HUES6 (cell line): Measurements from ENCODE around the gene DIPK1B.

ENCODE experiments used
- H3K27ac ChIP-seq: 2 replicates; pipeline ENCODE4 v1.7.0; 2013; ENCODE audit warnings: low read depth, mild to moderate bottlenecking, low read length, inconsistent platforms
- H3K27me3 ChIP-seq: 2 replicates; pipeline ENCODE4 v1.6.1; 2013; ENCODE audit warnings: low read length; ENCODE audit not compliant: control insufficient read depth, insufficient read depth
- H3K36me3 ChIP-seq: 2 replicates; pipeline ENCODE4 v1.6.1; 2013; ENCODE audit warnings: low read length; ENCODE audit not compliant: control insufficient read depth, insufficient read depth
- H3K4me1 ChIP-seq: 2 replicates; pipeline ENCODE4 v1.6.1; 2013; ENCODE audit warnings: low read length; ENCODE audit not compliant: control insufficient read depth, insufficient read depth
- H3K4me3 ChIP-seq: 2 replicates; pipeline ENCODE4 v1.5.1; 2013; ENCODE audit warnings: low read depth, low read length
- H3K9ac ChIP-seq: one replicate; pipeline ENCODE4 v1.6.1; 2013; ENCODE audit warnings: mild to moderate bottlenecking, low read length
- H3K9me3 ChIP-seq: 2 replicates; pipeline ENCODE4 v1.6.1; 2013; ENCODE audit warnings: low read depth, low read length; ENCODE audit not compliant: control insufficient read depth, insufficient read depth

The DIPK1B gene

DNA sequence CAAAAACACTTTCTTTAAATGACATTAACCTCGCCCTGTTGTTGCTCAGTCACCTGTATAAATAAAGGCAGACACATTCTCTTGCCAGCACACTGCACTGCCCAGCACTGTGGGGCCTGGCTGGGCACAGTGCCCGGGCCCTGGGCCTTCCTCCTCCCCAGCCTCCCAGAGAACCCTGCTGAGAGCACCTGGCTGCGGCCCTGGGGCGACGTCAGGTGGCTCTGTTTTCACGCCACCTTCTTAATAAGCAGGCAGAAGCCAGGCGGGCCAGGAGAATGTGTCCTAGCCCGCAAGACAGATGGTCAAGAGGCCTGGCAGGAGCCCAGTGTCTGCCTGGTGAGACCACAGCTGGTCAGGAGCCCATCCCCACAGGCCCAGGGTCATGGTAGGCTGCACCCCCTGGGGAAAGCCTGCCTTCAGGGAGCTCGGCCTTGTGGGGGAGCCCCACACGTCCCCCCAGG lies 16.9 kb upstream of the DIPK1B start:
- no peak overlapping the region for H3K9ac ChIP-seq
- peaks cover under 1% of the 10 kb centered on the region; the same call in 1 of the 2 replicates for H3K27me3 ChIP-seq
- H3K9me3 ChIP-seq = no peaks in the 10 kb centered on the region
- no peak overlapping the region for H3K27ac ChIP-seq
- no peak overlapping the region for H3K4me3 ChIP-seq
- H3K36me3 ChIP-seq = no peaks in the 10 kb centered on the region
- H3K4me1 ChIP-seq = peaks cover 17% of the 10 kb centered on the region; the same call in 1 of the 2 replicates

DNA sequence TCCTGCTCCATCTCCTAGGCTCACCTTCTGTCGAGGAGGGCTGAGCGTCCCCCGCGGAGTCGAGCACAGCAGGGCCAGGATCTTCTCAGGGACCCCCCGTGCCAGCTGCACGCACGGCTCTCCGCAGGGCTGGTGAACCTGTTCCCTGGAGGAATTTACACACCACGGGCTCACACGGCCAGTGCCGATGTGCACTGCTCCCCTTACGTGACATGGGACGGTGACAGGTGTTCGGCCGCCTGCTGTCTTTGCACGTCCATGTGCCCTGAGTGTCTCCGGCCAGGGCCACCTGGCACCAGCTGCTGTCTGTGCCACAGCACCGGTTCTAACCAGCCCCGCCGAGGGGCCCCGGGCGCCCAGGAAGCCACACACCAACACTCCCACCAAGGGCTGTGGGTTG lies 16.4 kb upstream of the DIPK1B start:
- Histone ChIP-seq H3K27me3 (peaks cover 5% of the 10 kb centered on the region; the same call in 1 of the 2 replicates), H3K4me1 (peaks cover 18% of the 10 kb centered on the region)

DNA sequence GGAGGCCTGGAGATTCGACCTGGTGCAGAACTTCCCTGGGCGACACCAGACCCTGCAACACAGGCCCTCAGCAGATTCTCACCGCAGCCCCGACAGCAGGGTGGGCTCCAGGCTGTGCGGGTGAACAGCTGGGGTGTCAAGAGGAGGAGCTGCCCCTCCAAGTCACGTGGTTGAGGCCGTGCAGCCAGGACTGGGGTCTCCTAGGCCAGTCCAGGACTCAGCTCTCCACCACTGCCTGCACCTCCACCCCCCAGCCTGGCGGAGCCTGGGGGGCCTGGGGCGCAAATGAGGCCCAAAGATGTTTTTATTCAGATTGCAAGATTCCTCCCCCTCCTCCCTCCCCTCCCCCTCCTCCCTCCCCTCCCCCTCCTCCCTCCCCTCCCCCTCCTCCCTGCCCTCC lies 15.9 kb upstream of the DIPK1B start:
- peaks cover 11% of the 10 kb centered on the region; the same call in 1 of the 2 replicates for H3K27me3 ChIP-seq
- H3K9me3 ChIP-seq = no peaks in the 10 kb centered on the region
- no peak overlapping the region for H3K4me3 ChIP-seq
- H3K36me3 ChIP-seq = no peaks in the 10 kb centered on the region
- no peak overlapping the region for H3K9ac ChIP-seq
- no peak overlapping the region for H3K27ac ChIP-seq
- H3K4me1 ChIP-seq = peaks cover 22% of the 10 kb centered on the region

More for the DNA sequence above, 16.4 kb upstream of the DIPK1B start:
- Histone ChIP-seq H3K9me3 (no peaks in the 10 kb centered on the region), H3K36me3 (no peaks in the 10 kb centered on the region), H3K9ac (no peak overlapping the region), H3K27ac (no peak overlapping the region), H3K4me3 (no peak overlapping the region)

DNA sequence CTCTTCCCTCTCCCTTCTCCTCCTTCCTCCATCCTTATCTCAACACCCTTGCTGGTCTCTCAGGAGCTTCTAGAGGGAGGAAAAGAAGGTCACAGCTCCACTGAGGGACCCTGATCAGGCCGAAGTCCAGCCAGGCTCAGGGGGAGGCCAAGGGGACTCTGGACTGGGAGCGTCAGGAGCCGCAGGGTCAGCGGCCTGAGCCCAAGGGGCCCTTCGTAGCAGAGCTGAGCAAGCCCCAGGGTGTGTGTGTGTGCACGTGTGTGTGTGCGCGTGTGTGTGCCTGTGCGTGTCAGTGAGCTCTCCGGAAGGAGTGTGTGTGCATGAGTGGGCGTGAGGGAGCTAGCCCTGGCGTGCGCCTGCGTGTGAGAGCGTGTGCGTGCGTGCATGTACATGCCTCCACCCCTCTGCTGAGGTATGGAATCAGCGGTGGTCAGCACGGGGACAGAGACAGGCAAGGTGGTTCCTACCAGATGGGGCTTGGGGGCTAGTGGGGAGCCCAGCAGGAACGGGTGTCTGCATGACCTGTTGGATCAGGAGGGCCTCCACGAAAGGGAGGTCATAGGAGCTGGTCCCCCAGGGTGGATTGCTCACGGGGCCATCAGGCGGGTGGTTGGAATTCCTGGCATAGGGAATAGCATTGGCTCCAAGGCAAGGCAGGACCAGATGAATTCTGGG lies 15.1 kb upstream of the DIPK1B start:
- peaks cover 14% of the 10 kb centered on the region; the same call in 1 of the 2 replicates for H3K27me3 ChIP-seq
- H3K9me3 ChIP-seq = no peaks in the 10 kb centered on the region
- peaks cover 17% of the 10 kb centered on the region for H3K4me1 ChIP-seq
- no peaks in the 10 kb centered on the region for H3K36me3 ChIP-seq
- no peak overlapping the region for H3K4me3 ChIP-seq
- no peak overlapping the region for H3K9ac ChIP-seq
- H3K27ac ChIP-seq = no peak overlapping the region

DNA sequence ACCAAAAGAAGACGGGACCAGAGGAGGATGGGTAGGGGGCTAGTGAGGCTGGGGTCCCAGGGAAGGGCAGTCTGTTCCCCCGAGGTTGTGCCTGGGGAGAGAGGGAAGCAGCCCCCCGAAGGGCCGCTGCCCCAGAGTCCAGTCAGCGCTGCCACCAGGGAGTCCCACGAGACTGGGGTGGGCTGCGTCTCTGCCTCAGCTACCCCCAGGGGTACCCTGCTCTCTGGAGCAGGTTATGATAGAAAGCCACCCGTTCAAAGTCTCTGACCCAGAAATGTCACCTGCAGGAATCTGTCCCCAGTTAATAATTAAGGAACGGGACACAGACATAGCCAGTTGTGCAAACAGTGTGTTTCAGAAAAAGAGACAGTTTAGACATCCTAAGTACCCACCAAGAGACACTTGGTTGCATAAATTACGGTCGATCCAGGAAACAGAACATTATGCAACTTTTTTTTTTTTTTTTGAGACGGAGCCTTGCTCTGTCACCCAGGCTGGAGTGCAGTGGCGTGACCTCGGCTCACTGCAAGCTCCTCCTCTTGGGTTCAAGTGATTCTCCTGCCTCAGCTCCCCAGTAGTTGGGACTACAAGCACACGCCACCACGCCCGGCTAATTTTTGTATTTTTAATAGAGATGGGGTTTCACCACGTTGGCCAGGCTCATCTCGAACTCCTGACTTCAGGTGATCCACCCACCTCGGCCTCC lies 14.4 kb upstream of the DIPK1B start:
- Histone ChIP-seq H3K4me3 (no peak overlapping the region), H3K9me3 (no peaks in the 10 kb centered on the region), H3K4me1 (peaks cover 17% of the 10 kb centered on the region), H3K9ac (no peak overlapping the region), H3K36me3 (no peaks in the 10 kb centered on the region), H3K27ac (no peak overlapping the region), H3K27me3 (peaks cover 14% of the 10 kb centered on the region; the same call in 1 of the 2 replicates)

DNA sequence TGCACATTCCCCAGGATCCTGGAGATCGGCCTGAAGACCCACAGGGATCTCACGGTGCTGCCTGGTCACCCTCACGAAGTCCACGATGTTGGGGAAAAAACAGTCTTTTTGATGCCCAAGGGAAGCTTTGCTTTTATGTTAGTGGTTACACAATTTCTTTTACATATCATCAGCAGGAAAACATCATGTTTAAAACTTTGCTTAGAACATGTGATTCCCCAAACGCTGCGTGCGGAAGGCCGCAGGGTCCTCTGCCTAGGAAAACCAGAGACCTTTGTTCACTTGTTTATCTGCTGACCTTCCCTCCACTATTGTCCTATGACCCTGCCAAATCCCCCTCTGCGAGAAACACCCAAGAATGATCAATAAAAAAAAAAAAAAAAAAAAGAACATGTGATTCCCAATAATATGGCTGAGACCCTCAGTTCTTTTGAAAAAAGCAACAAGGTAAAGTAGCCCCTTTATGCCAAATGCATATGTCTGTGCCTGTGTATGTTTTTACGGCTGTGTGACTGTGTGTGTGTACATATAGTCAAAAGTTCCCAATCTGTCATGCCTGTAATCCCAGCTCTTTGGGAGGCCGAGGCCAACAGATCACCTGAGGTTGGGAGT lies 13.6 kb upstream of the DIPK1B start:
- H3K4me1 ChIP-seq = peaks cover 14% of the 10 kb centered on the region

DNA sequence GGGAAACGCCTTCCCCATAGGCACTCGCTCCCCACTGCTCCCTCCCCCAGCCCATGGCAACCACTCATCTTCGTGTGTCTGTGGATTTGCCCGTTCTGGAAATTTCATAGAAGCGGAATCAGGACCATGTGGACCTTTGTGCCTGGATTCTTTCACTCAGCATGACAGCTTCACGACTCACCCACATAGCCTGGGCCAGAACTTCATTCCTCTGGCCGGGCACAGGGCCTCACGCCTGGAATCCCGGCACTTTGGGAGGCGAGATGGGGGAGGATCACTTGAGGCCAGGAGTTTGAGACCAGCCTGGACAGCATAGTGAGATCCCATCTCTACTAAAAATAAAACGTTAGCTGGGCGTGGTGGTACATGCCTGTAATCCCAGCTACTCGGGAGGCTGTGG lies 12.1 kb upstream of the DIPK1B start:
- H3K27ac ChIP-seq = no peak overlapping the region
- H3K4me1 ChIP-seq = peaks cover 11% of the 10 kb centered on the region

More for the DNA sequence above, 13.6 kb upstream of the DIPK1B start:
- H3K27me3 ChIP-seq = peaks cover 14% of the 10 kb centered on the region; the same call in 1 of the 2 replicates
- no peaks in the 10 kb centered on the region for H3K9me3 ChIP-seq
- no peak overlapping the region for H3K27ac ChIP-seq
- no peak overlapping the region for H3K9ac ChIP-seq
- no peaks in the 10 kb centered on the region for H3K36me3 ChIP-seq
- no peak overlapping the region for H3K4me3 ChIP-seq

DNA sequence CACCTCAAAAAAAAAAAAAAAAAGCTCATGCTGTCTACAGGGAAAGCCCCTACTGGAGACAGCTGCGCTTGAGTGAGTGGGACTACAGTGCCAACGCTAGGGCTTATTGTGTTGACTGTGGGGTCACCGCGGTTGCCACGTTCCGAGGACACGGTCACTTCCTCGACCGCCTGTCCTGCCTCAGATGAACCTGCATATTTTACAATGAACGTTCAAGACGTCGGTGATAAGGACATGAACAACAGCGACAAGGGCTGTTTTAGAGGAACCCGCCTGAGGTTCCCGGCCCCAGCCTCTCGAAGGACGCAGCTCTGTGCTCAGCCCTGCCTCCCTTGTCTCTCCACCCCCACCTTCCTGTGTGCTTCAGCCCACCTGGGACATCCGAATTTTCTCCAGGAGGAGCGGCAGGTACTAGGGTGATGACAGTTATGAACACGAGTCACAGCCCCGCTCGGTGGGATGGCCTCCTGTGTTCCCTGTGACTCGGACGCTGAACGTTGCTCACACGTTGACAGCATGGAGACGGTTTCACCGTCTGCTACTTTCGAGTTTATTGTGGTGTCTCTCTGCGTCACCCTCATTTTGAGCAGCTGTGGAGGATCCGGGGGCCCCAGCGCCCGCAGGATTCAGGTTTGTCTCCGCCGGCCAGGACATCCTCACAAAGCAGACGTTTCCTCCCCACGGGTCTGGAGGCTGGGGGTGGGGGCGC lies 11.3 kb upstream of the DIPK1B start:
- no peaks in the 10 kb centered on the region for H3K9me3 ChIP-seq
- H3K4me1 ChIP-seq = peaks cover 11% of the 10 kb centered on the region
- H3K4me3 ChIP-seq = peak overlapping the region; percentile 33; the same call in 1 of the 2 replicates
- H3K27ac ChIP-seq = no peak overlapping the region
- no peak overlapping the region for H3K9ac ChIP-seq
- H3K27me3 ChIP-seq = peaks cover 17% of the 10 kb centered on the region; the same call in 1 of the 2 replicates
- H3K36me3 ChIP-seq = no peaks in the 10 kb centered on the region

More for the DNA sequence above, 12.1 kb upstream of the DIPK1B start:
- H3K27me3 ChIP-seq = peaks cover 14% of the 10 kb centered on the region; the same call in 1 of the 2 replicates
- no peaks in the 10 kb centered on the region for H3K9me3 ChIP-seq
- H3K4me3 ChIP-seq = no peak overlapping the region
- H3K36me3 ChIP-seq = no peaks in the 10 kb centered on the region
- no peak overlapping the region for H3K9ac ChIP-seq

DNA sequence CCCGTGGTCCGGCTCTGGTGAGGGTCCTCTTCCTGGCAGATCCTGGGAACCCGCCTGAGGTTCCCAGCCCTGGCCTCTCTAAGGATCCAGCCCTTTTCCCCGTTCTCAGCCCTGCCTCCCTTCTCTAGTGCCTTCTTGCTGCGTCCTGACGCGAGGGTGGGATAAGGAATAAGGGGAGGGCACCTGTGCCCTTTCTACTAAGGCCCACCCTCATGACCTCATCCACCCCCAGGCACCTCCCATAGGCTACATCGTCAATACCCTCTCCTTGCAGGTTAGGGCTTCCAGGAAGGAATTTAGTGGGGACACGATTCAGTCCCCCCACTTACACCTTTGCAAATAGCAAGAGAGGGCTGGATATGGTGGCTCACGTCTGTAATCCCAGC lies 10.7 kb upstream of the DIPK1B start:
- Histone ChIP-seq H3K4me1 (peaks cover 11% of the 10 kb centered on the region), H3K36me3 (no peaks in the 10 kb centered on the region), H3K27ac (no peak overlapping the region), H3K27me3 (peaks cover 17% of the 10 kb centered on the region; the same call in 1 of the 2 replicates), H3K9ac (no peak overlapping the region), H3K4me3 (peak overlapping the region; percentile 33; the same call in 1 of the 2 replicates), H3K9me3 (no peaks in the 10 kb centered on the region)

DNA sequence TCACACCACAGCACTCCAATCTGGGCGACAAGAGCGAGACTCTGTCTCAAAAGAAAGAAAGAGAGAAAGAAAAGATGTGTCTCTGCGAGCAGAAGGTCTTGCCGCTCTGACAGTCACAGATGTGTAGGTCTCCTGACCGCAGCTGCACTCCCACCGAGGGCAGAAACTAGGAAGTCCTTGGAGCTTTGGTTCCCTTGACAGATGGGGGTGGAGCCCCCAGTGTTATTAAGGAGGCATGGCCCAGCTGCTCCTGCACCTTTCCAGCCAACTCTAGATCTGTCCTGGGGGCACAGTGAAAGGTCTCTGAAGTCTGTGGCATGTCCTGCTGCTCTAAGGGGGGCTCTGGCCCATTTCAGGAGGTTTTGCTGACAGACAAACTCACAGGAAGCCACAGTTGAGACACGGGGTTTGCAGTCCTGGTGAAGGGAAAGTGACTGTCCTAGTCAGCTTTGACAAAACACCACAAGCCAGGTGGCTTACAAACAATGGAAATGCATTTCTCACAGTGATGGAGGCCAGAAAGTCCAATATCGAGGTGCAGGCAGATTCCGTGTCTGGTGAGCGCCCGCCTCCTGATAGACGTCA lies 9.0 kb upstream of the DIPK1B start:
- Histone ChIP-seq H3K9ac (no peak overlapping the region), H3K27me3 (peaks cover 17% of the 10 kb centered on the region; the same call in 1 of the 2 replicates), H3K36me3 (no peaks in the 10 kb centered on the region), H3K4me1 (peaks cover 8% of the 10 kb centered on the region), H3K9me3 (no peaks in the 10 kb centered on the region), H3K4me3 (no peak overlapping the region), H3K27ac (no peak overlapping the region)
